Measurements from ENCODE around the gene KDM5A.
"Not testable (repeated sequence)": the region's sequence is repeated elsewhere in the genome, so short reads cannot be mapped to it uniquely, and the experiment has no call there.

KDM5A gene

DNA sequence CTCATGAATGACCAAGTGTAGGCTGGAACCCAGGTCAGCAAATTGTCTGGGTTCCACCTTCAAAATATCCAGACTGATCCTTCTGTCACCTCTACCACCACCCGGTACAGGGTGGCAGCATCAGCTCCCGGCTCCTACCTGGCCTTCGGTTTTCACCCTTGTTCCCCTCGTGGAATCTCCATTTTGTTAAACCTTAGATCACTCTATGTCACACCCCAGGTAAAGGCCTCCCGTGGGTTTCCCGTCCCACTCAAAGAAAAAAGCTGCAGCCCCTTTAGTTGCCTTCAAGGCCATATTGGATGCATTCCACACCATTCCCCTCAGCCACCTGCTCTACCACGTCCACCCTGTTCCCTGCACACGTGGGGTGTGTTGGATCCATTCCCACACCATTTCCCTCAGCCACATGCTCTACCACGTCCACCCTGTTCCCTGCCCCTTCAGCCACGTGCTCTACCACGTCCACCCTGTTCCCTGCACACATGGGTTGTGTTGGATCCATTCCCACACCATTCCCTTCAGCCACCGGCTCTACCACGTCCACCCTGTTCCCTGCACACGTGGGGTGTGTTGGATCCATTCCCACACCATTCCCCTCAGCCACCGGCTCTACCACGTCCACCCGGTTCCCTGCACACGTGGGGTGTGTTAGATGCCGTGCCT, 150.3 kb downstream of the KDM5A start:
- no peak for DNase-seq (ENCODE audit: low read depth)

DNA sequence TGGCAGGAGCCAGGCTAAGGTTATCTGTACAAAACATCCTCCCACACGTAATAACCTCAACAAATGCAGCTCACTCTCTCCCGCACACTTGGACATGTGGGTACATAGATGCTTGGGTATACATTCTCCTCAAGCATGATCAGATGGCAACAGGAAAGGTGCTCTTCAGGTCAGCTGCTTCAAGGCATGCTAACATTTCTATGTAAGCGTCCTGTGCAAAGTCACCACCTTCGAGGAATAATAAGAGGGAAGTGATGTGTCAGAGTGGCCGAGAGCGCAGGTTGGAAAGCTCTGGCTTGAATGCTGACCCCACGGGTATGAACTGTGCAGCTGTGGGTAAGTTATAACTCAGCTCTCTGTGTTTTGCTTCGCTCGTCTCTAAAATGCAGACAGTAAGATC, 151.0 kb downstream of the KDM5A start:
- no peak for DNase-seq (ENCODE audit: low read depth)

DNA sequence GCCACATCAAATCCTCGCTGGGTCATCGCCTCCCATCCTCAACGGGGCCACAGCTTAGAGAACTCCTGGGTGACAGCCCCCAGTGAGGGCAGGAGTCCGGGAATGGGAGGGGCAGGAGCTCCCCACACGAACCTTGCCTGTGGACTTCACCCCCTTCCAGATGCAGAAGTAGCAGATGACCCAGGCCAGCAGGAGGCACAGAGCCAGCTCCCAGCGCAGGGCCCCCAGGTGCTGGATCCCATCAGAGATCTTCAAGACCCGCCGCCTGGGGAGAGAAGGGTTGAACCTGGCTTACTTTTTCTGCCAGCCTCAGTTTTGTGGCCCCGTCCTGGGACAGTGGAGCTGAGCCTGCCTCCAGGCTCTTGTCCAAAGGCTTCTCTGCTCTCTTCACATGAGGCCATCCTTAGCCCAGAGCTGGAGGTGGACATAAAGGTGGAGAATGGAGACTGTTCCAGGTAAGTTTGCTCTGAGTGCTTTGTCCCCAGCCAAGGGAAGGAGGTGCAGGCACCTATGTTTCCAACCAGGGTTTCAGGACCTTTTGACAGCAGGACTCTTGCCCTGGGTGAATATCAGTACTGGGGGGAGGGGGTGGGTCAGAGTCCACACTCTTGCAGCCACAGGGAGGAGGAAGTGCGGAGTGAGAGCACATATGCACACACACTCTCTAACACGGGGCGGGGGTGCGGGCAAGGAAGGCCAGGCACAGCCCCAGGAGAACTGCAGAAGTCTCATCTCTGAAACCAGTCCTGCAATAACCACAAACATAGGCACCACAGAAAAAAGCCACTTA, 151.9 kb downstream of the KDM5A start:
- no peak for DNase-seq (ENCODE audit: low read depth)

DNA sequence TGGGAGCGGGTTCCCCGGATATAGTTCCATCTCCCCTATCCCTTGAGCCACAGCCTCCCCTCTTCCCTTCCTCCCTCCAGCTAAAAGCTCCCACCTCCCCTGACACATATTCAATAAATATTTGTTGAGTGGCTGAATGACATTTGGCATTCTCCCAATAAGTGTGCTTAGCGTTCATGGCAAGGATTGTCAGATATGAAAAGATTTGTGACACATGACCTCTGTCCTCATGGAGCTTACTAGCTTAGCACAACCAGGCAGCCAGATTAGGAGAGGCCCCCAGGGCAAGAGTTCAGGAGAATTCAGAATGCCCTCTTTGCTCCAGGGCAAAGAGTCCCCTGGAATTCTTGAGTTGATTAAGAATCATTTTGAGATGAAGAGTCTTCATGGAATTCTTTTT, 152.7 kb downstream of the KDM5A start:
- no peak for DNase-seq (ENCODE audit: low read depth)

DNA sequence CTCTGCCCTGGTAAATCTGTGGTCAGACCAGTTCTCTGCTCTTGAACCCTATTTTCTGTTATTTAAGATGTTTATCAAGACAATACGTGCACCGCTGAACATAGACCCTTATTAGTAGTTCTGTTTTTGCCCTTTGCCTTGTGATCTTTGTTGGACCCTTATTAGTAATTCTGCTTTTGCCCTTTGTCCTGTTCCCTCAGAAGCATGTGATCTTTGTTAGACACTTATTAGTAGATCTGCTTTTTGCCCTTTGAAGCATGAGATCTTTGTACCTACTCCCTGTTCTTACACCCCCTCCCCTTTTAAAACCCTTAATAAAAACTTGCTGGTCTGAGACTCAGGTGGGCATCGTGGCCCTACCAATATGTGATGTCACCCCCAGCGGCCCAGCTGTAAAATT, 153.2 kb downstream of the KDM5A start:
- not testable (repeated sequence) for DNase-seq (ENCODE audit: low read depth)

DNA sequence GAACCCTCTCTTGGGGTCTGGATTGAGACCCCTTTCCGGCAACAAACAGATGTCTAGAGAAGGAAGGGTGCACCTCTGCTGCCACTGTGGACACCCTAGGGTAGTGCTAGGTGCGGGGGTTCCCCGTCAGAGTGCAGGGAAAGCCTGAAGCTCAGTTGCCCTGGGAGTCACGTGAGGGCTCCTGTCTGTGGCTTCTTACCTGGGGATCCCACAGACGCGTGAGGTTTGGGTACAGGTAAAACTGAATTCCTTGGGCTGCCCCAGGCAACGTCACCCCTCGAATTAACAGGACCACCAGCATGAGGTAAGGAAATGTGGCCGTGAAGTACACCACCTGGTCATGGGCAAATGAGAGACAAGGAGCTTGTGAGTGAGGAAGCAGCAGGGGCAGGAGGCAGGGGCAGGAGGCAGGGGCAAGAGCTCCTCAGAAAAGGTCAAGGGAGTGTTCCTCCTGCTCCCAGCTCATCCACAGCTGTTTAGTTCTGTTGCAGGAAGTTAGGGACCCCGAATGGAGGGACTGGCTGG, 154.2 kb downstream of the KDM5A start:
- DNase-seq (ENCODE audit: low read depth), result no peak

DNA sequence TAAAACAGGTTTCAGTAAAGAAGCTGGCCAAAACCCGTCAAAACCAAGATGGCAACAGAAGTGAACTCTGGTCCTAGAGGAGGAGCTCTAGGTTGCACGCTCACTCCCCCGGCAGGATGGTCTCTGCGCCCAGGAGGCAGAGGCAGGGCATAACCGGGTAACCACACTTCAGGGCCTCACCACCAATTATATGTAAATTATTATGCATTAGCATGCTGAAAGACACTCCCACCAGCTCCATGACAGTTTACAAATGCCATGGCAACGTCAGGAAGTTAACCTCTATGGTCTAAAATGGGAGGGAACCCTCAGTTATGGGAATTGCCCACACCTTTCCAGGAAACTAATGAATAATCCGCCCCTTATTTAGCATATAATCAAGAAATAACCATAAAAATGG, 155.1 kb downstream of the KDM5A start:
- DNase-seq (ENCODE audit: low read depth), result no peak

DNA sequence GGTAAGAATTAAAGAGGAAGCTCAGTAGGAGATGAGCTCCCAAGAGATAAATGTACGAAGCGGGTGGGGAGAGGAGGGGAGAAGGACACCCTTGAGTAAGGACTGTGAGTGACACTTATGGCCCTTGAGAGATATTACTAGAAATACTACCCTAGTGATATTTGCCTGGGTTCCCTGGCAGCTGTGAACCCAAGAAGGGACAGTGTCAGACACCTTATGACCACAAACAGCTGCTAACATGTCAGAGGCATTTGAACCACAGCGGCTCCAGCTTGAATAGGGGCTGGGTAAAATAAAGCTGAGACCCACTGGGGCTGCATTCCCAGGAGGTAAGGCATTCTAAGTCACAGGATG, 155.5 kb downstream of the KDM5A start:
- DNase-seq (ENCODE audit: low read depth), result no peak

DNA sequence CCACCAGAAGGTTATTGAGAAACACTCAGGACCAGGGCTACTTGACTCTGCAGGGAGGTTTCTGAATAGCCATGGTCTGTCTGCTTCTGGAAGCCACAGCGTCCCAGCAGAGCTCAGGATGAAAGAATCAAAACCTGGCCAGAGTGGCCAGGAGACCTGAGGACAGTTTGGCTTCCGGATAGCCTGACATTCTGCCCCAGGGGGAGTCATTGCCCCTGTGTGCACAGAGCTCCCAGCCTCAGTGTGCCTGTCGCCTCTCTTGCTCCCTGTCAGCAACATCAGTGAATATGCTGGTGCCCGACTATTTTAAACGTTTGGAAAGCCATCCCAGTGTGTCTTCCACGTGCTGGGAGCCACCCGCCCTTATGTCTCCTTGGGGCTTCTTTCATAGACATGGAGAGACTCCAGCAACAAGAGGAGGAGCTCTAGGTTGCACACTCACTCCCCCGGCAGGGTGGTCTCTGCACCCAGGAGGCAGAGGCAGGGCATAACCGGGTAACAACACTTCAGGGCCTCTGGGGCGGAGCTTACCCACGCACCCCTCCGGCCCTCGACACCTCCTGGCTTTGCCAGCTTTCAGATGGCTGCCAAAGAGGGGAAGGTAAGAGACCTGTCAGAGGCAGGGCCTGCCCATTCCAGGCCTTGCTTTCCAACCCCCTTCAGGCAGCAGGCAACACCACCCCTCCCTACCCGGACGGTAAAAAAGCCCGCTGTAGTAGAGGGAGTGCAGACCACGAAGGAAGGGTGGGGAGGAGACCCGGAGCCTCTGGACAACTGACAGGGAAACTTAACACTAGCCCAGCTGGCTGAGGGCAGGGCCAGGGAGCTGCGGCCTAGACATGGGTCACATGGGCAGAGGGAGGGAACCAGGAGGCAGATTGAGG, 156.1 kb downstream of the KDM5A start:
- DNase-seq (ENCODE audit: low read depth), result no peak

DNA sequence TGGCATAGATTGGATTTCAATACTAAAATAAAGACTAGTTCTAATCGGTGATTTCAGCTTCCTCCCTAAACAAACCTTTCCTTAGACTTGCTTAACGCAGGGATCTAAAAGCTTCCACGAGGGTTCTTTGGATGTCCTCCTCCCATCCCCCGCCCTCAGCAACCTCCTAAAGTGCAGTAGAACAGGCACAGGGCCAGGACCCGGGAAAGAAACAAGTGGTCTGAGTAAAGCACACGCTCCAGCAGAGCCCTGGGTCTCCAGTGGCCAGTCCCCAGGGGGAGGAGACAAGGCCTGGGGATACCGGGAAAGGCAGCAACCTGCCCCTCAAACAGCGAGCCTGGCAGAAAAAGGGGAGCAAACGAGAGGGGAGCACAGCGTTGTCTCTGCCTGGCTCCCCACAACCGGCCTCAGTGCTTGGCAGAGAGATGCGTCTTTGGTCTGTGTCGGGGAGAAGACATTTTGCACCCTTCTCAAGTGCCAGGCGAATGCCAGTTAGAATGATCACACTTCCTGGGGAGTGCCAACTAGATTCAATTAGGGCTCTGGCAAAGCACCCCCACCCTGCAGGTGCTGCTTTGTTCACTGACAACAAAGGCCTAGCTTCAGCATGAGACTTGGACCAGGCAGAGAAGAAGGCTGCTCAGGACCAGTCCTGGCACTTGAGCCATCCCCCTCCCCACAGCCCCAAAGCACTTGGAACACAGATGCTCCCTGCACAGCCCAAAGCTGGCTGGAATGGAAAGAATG, 158.0 kb downstream of the KDM5A start:
- DNase-seq (ENCODE audit: low read depth), result no peak
